Measurements from ENCODE around the gene RAET1L. TPM values are rescaled to one million over a fixed set of nuclear protein-coding genes. Genes with fewer than 3 reads are reported as not detected.

RAET1L gene
- total and polyA plus RNA-seq, 4 donors, result not detected

GRCh38 chr6:149985481-149985937 lies 39.8 kb downstream of the RAET1L start:
- Histone ChIP-seq H3K4me1 (ENCODE audit: control insufficient read depth in 4 of 4, insufficient read depth in 4 of 4, low read length in 3 of 4) (peaks cover 0 to 9% (median 7%) of the 10 kb centered on the region in 4 donors), H3K9me3 (ENCODE audit: control insufficient read depth in 4 of 4, low read length in 3 of 4) (peaks cover 0 to 7% (median 4%) of the 10 kb centered on the region in 4 donors), H3K4me3 (ENCODE audit: low read depth in 1 of 3, low read length in 3 of 3) (no peak overlapping the region), H3K36me3 (ENCODE audit: control insufficient read depth in 4 of 4, insufficient read depth in 3 of 4, low read depth in 1 of 4, low read length in 3 of 4) (no peaks in the 10 kb centered on the region), H3K9ac (ENCODE audit: low read depth in 1 of 2, low read length in 2 of 2) (no peak overlapping the region), H3K27ac (ENCODE audit: low read depth in 1 of 2, low read length in 2 of 2) (no peak overlapping the region), H3K27me3 (ENCODE audit: control insufficient read depth in 4 of 4, insufficient read depth in 4 of 4, low read length in 3 of 4) (peaks cover 5 to 28% (median 16%) of the 10 kb centered on the region in 4 donors)
- no peak for TF ChIP-seq YY1 (IDR thresholded peaks at IDR 0.05)
- no peak for TF ChIP-seq HNF4A (conservative IDR thresholded peaks at IDR 0.05)
- no peak for TF ChIP-seq TAF1 (conservative IDR thresholded peaks at IDR 0.05)
- no peak for TF ChIP-seq HNF4G (IDR thresholded peaks at IDR 0.05)
- no peak for TF ChIP-seq CTCF (IDR thresholded peaks at IDR 0.05; ENCODE audit: low read depth, low read length, missing input control)
- TF ChIP-seq MAX (IDR thresholded peaks at IDR 0.05), result no peak
- TF ChIP-seq, protein P1, sequence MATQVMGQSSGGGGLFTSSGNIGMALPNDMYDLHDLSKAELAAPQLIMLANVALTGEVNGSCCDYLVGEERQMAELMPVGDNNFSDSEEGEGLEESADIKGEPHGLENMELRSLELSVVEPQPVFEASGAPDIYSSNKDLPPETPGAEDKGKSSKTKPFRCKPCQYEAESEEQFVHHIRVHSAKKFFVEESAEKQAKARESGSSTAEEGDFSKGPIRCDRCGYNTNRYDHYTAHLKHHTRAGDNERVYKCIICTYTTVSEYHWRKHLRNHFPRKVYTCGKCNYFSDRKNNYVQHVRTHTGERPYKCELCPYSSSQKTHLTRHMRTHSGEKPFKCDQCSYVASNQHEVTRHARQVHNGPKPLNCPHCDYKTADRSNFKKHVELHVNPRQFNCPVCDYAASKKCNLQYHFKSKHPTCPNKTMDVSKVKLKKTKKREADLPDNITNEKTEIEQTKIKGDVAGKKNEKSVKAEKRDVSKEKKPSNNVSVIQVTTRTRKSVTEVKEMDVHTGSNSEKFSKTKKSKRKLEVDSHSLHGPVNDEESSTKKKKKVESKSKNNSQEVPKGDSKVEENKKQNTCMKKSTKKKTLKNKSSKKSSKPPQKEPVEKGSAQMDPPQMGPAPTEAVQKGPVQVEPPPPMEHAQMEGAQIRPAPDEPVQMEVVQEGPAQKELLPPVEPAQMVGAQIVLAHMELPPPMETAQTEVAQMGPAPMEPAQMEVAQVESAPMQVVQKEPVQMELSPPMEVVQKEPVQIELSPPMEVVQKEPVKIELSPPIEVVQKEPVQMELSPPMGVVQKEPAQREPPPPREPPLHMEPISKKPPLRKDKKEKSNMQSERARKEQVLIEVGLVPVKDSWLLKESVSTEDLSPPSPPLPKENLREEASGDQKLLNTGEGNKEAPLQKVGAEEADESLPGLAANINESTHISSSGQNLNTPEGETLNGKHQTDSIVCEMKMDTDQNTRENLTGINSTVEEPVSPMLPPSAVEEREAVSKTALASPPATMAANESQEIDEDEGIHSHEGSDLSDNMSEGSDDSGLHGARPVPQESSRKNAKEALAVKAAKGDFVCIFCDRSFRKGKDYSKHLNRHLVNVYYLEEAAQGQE (IDR thresholded peaks at IDR 0.05), result no peak
- TF ChIP-seq GABPA (IDR thresholded peaks at IDR 0.05 in 1 of 2, conservative IDR thresholded peaks at IDR 0.05 in 1 of 2), result no peak
- TF ChIP-seq EGR1 (IDR thresholded peaks at IDR 0.05; ENCODE audit: low read depth in 2 of 2), result no peak
- TF ChIP-seq FOXA2 (IDR thresholded peaks at IDR 0.05), result no peak
- no peak for TF ChIP-seq RAD21 (IDR thresholded peaks at IDR 0.05)
- TF ChIP-seq SP1 (IDR thresholded peaks at IDR 0.05), result no peak
- TF ChIP-seq FOXA1 (IDR thresholded peaks at IDR 0.05), result no peak
- no peak for TF ChIP-seq ZBTB33 (IDR thresholded peaks at IDR 0.05)
- TF ChIP-seq NR2F2 (IDR thresholded peaks at IDR 0.05), result no peak
- TF ChIP-seq JUND (IDR thresholded peaks at IDR 0.05), result no peak
- TF ChIP-seq, protein P2, sequence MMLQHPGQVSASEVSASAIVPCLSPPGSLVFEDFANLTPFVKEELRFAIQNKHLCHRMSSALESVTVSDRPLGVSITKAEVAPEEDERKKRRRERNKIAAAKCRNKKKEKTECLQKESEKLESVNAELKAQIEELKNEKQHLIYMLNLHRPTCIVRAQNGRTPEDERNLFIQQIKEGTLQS (IDR thresholded peaks at IDR 0.05), result no peak
- no peak for TF ChIP-seq RXRA (IDR thresholded peaks at IDR 0.05)
- 24% methylated on average over 5 of the region's 5 CpGs for WGBS
- DNase-seq (ENCODE audit: low spot score), result no peak
